GM23338 (cell line): ENCODE measurements around the gene CRTC1. TPM values are rescaled to one million over a fixed set of nuclear protein-coding genes. Genes with fewer than 3 reads are reported as not detected.
A peak's percentile ranks its signal among the peaks of the same experiment; 100 is the strongest.

Experiments used
- ATAC-seq: fragments of 200-7000 bp; cut with Tn5 transposase; 3 replicates; pipeline ENCODE4 v1.9.1; 2020
- DNase-seq: peaks from one replicate; pipeline ENCODE4 v3.0.0-alpha.2; 2015; ENCODE audit warnings: low spot score
- H2AFZ ChIP-seq: fragments of 200-600 bp; sonication (generic); 2 replicates; pipeline ENCODE4 v1.8.0; 2016; ENCODE audit warnings: antibody characterized with exemption, mild to moderate bottlenecking, moderate library complexity
- H3F3A ChIP-seq: fragments of 200-600 bp; sonication (generic); replicated peaks from 2 replicates; pipeline ENCODE4 v1.8.0; 2017; ENCODE audit warnings: antibody characterized with exemption, mixed run types, low read depth
- H3K27ac ChIP-seq: fragments of 200-600 bp; sonication (generic); 2 replicates; pipeline ENCODE4 v1.6.1; 2016; ENCODE audit warnings: low read depth
- H3K27me3 ChIP-seq: fragments of 200-600 bp; sonication (generic); 2 replicates; pipeline ENCODE4 v1.8.0; 2016; ENCODE audit warnings: mild to moderate bottlenecking, mixed run types, moderate library complexity; ENCODE audit not compliant: insufficient read depth
- H3K36me3 ChIP-seq: fragments of 200-600 bp; sonication (generic); 2 replicates; pipeline ENCODE4 v1.8.0; 2016; ENCODE audit warnings: mild to moderate bottlenecking; ENCODE audit not compliant: insufficient read depth
- H3K4me1 ChIP-seq: fragments of 200-600 bp; sonication (generic); 2 replicates; pipeline ENCODE4 v1.8.0; 2016; ENCODE audit warnings: mild to moderate bottlenecking, moderate library complexity; ENCODE audit not compliant: insufficient read depth
- H3K4me2 ChIP-seq: fragments of 200-600 bp; sonication (generic); 2 replicates; pipeline ENCODE4 v1.7.1; 2017; ENCODE audit warnings: mixed run types
- H3K4me3 ChIP-seq: fragments of 200-600 bp; sonication (generic); 2 replicates; pipeline ENCODE4 v1.6.1; 2016; ENCODE audit warnings: mixed run types
- H3K79me2 ChIP-seq: fragments of 200-600 bp; sonication (generic); replicated peaks from 2 replicates; pipeline ENCODE4 v1.8.0; 2017; ENCODE audit warnings: mild to moderate bottlenecking; ENCODE audit not compliant: insufficient read depth
- H3K9me2 ChIP-seq: fragments of 200-600 bp; sonication (generic); 2 replicates; pipeline ENCODE4 v1.8.0; 2017; ENCODE audit not compliant: insufficient read depth
- H4K20me1 ChIP-seq: fragments of 200-600 bp; sonication (generic); replicated peaks from 2 replicates; pipeline ENCODE4 v1.8.0; 2017; ENCODE audit warnings: mild to moderate bottlenecking; ENCODE audit not compliant: insufficient read depth
- H3K27ac Mint-ChIP-seq: 2 replicates; pipeline ENCODE4 v1.8.0; 2020; ENCODE audit warnings: inconsistent platforms, mild to moderate bottlenecking, moderate library complexity, mixed read lengths
- H3K27me3 Mint-ChIP-seq: 3 replicates; pipeline ENCODE4 v1.8.0; 2022; ENCODE audit warnings: low read depth, mild to moderate bottlenecking, moderate library complexity, mixed read lengths, inconsistent platforms; ENCODE audit not compliant: insufficient read depth, poor library complexity
- H3K36me3 Mint-ChIP-seq: 3 replicates; pipeline ENCODE4 v1.8.0; 2021; ENCODE audit warnings: low read depth, mild to moderate bottlenecking, inconsistent platforms, moderate library complexity, mixed read lengths
- H3K4me1 Mint-ChIP-seq: 3 replicates; pipeline ENCODE4 v1.8.0; 2020; ENCODE audit warnings: mild to moderate bottlenecking, inconsistent platforms, mixed read lengths
- H3K4me3 Mint-ChIP-seq: 3 replicates; pipeline ENCODE4 v1.8.0; 2021; ENCODE audit warnings: moderate library complexity, mild to moderate bottlenecking, inconsistent platforms, mixed read lengths
- H3K9me3 Mint-ChIP-seq: 3 replicates; pipeline ENCODE4 v1.8.0; 2020; ENCODE audit warnings: moderate library complexity, mild to moderate bottlenecking, inconsistent platforms, mixed read lengths
- CREB1 ChIP-seq: fragments of 250-450 bp; sonication (Bioruptor Pico); IDR thresholded peaks from 2 replicates; pipeline ENCODE4 v1.5.0; 2020; ENCODE audit warnings: low read depth, mild to moderate bottlenecking, moderate library complexity
- NANOG ChIP-seq: IDR thresholded peaks from 2 replicates; pipeline ENCODE4 v1.6.1; 2016; ENCODE audit warnings: antibody characterized with exemption, borderline replicate concordance
- ZNF331 ChIP-seq: fragments of 250-450 bp; sonication (Bioruptor Pico); IDR thresholded peaks from 2 replicates; pipeline ENCODE4 v1.5.0; 2020; ENCODE audit warnings: low read depth, mild to moderate bottlenecking, moderate library complexity
- polyA plus RNA-seq: library from polyadenylated mRNA; unstranded; fragments of >200 nt; fragmentation: Nextera tagmentation; extraction: Ambion mirVana; gene quantifications from 2 replicates; pipeline ENCODE4 v1.2.1, GENCODE V29; 2016
- total RNA-seq: library from RNA; depleted of rRNA; stranded (reverse); fragments of >200 nt; shearing (Covaris generic); gene quantifications from 2 replicates; pipeline ENCODE4 v1.2.3, GENCODE V29; 2014
- TF ChIP-seq, protein P1 (sequence below), 2 experiments: fragments of 200-600 bp in 1 of 2; sonication (generic) in 1 of 2; conservative IDR thresholded peaks; 2 replicates each; pipeline versions ENCODE4 v1.5.1 to v1.6.1; 2016 to 2017; ENCODE audit warnings: antibody characterized with exemption in 2 of 2, low read depth in 2 of 2, mild to moderate bottlenecking in 2 of 2, moderate library complexity in 1 of 2
- TF ChIP-seq, protein P2 (sequence below): IDR thresholded peaks from one replicate; pipeline ENCODE4 v1.6.1; 2018; ENCODE audit warnings: antibody characterized with exemption; ENCODE audit not compliant: unreplicated experiment
- TF ChIP-seq, protein P3 (sequence below): fragments of 250-450 bp; sonication (Bioruptor Pico); IDR thresholded peaks from 2 replicates; pipeline ENCODE4 v1.5.0; 2020; ENCODE audit warnings: mild to moderate bottlenecking, moderate library complexity

Gene CRTC1
- total and polyA plus RNA-seq, 2 experiments from 2014 or later = 5.4 to 8.4 TPM

DNA sequence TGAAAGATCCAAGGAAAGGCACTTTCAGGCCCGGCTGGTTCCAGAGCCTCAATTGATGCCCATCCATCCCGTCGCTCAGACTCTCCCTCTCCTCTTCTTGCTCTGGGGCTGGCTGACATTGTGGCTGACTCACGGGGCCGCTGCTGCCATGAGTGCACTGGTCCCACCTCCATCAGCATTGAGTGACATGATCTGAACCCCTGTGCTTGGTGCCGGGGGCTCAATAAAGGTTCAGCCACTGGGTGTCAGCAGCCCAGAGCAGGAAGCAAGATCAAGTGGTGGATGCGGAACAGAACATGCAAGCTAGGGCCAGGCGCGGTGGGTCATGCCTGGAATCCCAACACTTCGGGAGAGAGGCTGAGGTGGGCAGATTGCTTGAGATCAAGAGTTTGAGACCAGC, 68.1 kb downstream of the CRTC1 start:
- Histone ChIP-seq H3K4me3 (no peak overlapping the region), H3K4me1 (no peaks in the 10 kb centered on the region; the same call in 1 of the 2 replicates), H4K20me1 (peaks cover 5% of the 10 kb centered on the region), H3K27me3 (no peaks in the 10 kb centered on the region), H3K9me2 (no peaks in the 10 kb centered on the region), H2AFZ (no peak overlapping the region), H3K27ac (no peak overlapping the region), H3K4me2 (no peak overlapping the region), H3K36me3 (no peaks in the 10 kb centered on the region), H3F3A (no peaks in the 10 kb centered on the region), H3K79me2 (no peaks in the 10 kb centered on the region)
- no peak for DNase-seq
- Mint-ChIP-seq H3K4me3 (no peak overlapping the region; the same call in 2 of the 3 replicates), H3K27me3 (peaks cover 6% of the 10 kb centered on the region), H3K36me3 (peaks cover 18% of the 10 kb centered on the region), H3K9me3 (no peaks in the 10 kb centered on the region; the same call in 2 of the 3 replicates), H3K27ac (peak overlapping the region; percentile 80; the same call in 1 of the 2 replicates), H3K4me1 (peaks cover 9% of the 10 kb centered on the region)
- TF ChIP-seq, protein P1, sequence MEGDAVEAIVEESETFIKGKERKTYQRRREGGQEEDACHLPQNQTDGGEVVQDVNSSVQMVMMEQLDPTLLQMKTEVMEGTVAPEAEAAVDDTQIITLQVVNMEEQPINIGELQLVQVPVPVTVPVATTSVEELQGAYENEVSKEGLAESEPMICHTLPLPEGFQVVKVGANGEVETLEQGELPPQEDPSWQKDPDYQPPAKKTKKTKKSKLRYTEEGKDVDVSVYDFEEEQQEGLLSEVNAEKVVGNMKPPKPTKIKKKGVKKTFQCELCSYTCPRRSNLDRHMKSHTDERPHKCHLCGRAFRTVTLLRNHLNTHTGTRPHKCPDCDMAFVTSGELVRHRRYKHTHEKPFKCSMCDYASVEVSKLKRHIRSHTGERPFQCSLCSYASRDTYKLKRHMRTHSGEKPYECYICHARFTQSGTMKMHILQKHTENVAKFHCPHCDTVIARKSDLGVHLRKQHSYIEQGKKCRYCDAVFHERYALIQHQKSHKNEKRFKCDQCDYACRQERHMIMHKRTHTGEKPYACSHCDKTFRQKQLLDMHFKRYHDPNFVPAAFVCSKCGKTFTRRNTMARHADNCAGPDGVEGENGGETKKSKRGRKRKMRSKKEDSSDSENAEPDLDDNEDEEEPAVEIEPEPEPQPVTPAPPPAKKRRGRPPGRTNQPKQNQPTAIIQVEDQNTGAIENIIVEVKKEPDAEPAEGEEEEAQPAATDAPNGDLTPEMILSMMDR (conservative IDR thresholded peaks at IDR 0.05; ENCODE audit: low read depth in 2 of 2) = peak in 1 of 2 experiments; percentile 11; a peak in 1 of 4 replicates
- TF ChIP-seq CREB1 (CRISPR knock-in tag) = no peak
- TF ChIP-seq ZNF331 (CRISPR knock-in tag) = no peak
- no peak for TF ChIP-seq NANOG
- TF ChIP-seq, protein P2, sequence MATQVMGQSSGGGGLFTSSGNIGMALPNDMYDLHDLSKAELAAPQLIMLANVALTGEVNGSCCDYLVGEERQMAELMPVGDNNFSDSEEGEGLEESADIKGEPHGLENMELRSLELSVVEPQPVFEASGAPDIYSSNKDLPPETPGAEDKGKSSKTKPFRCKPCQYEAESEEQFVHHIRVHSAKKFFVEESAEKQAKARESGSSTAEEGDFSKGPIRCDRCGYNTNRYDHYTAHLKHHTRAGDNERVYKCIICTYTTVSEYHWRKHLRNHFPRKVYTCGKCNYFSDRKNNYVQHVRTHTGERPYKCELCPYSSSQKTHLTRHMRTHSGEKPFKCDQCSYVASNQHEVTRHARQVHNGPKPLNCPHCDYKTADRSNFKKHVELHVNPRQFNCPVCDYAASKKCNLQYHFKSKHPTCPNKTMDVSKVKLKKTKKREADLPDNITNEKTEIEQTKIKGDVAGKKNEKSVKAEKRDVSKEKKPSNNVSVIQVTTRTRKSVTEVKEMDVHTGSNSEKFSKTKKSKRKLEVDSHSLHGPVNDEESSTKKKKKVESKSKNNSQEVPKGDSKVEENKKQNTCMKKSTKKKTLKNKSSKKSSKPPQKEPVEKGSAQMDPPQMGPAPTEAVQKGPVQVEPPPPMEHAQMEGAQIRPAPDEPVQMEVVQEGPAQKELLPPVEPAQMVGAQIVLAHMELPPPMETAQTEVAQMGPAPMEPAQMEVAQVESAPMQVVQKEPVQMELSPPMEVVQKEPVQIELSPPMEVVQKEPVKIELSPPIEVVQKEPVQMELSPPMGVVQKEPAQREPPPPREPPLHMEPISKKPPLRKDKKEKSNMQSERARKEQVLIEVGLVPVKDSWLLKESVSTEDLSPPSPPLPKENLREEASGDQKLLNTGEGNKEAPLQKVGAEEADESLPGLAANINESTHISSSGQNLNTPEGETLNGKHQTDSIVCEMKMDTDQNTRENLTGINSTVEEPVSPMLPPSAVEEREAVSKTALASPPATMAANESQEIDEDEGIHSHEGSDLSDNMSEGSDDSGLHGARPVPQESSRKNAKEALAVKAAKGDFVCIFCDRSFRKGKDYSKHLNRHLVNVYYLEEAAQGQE = no peak
- ATAC-seq = peak; percentile 32; the same call in 2 of the 3 replicates

DNA sequence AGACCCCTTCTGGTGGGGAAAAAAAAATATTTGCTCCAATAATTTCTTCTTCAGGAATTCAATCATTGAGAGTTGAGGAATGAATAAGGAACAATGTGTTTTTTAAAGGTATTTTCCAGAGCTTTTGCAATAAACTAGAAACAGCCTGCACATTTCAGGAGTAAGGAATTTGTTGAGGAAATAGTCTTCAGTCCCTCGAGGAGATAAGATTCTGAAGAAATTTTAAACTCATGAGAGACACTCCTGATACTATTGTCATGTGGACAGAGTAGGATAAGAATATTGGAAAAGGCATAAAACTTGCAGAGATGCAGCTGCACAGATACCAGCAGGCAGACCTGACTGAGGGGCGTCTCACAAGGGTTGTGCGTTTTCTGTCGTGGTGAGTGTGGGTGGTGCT, 71.0 kb downstream of the CRTC1 start:
- Histone ChIP-seq H3K9me2 (no peaks in the 10 kb centered on the region), H2AFZ (no peak overlapping the region), H3K27me3 (no peaks in the 10 kb centered on the region), H3K4me2 (no peak overlapping the region), H3K79me2 (no peaks in the 10 kb centered on the region), H3K4me3 (no peak overlapping the region), H4K20me1 (peaks cover 5% of the 10 kb centered on the region), H3F3A (no peaks in the 10 kb centered on the region), H3K36me3 (no peaks in the 10 kb centered on the region), H3K27ac (no peak overlapping the region), H3K4me1 (no peaks in the 10 kb centered on the region)
- H3K4me3 Mint-ChIP-seq = no peak overlapping the region
- DNase-seq (no peak), ATAC-seq (no peak)
- H3K4me1 Mint-ChIP-seq = peaks cover 8% of the 10 kb centered on the region
- H3K36me3 Mint-ChIP-seq = peaks cover 18% of the 10 kb centered on the region
- peaks cover 12% of the 10 kb centered on the region for H3K27me3 Mint-ChIP-seq
- H3K27ac Mint-ChIP-seq = no peak overlapping the region
- H3K9me3 Mint-ChIP-seq = no peaks in the 10 kb centered on the region
- no peak for TF ChIP-seq NANOG
- TF ChIP-seq, protein P3, sequence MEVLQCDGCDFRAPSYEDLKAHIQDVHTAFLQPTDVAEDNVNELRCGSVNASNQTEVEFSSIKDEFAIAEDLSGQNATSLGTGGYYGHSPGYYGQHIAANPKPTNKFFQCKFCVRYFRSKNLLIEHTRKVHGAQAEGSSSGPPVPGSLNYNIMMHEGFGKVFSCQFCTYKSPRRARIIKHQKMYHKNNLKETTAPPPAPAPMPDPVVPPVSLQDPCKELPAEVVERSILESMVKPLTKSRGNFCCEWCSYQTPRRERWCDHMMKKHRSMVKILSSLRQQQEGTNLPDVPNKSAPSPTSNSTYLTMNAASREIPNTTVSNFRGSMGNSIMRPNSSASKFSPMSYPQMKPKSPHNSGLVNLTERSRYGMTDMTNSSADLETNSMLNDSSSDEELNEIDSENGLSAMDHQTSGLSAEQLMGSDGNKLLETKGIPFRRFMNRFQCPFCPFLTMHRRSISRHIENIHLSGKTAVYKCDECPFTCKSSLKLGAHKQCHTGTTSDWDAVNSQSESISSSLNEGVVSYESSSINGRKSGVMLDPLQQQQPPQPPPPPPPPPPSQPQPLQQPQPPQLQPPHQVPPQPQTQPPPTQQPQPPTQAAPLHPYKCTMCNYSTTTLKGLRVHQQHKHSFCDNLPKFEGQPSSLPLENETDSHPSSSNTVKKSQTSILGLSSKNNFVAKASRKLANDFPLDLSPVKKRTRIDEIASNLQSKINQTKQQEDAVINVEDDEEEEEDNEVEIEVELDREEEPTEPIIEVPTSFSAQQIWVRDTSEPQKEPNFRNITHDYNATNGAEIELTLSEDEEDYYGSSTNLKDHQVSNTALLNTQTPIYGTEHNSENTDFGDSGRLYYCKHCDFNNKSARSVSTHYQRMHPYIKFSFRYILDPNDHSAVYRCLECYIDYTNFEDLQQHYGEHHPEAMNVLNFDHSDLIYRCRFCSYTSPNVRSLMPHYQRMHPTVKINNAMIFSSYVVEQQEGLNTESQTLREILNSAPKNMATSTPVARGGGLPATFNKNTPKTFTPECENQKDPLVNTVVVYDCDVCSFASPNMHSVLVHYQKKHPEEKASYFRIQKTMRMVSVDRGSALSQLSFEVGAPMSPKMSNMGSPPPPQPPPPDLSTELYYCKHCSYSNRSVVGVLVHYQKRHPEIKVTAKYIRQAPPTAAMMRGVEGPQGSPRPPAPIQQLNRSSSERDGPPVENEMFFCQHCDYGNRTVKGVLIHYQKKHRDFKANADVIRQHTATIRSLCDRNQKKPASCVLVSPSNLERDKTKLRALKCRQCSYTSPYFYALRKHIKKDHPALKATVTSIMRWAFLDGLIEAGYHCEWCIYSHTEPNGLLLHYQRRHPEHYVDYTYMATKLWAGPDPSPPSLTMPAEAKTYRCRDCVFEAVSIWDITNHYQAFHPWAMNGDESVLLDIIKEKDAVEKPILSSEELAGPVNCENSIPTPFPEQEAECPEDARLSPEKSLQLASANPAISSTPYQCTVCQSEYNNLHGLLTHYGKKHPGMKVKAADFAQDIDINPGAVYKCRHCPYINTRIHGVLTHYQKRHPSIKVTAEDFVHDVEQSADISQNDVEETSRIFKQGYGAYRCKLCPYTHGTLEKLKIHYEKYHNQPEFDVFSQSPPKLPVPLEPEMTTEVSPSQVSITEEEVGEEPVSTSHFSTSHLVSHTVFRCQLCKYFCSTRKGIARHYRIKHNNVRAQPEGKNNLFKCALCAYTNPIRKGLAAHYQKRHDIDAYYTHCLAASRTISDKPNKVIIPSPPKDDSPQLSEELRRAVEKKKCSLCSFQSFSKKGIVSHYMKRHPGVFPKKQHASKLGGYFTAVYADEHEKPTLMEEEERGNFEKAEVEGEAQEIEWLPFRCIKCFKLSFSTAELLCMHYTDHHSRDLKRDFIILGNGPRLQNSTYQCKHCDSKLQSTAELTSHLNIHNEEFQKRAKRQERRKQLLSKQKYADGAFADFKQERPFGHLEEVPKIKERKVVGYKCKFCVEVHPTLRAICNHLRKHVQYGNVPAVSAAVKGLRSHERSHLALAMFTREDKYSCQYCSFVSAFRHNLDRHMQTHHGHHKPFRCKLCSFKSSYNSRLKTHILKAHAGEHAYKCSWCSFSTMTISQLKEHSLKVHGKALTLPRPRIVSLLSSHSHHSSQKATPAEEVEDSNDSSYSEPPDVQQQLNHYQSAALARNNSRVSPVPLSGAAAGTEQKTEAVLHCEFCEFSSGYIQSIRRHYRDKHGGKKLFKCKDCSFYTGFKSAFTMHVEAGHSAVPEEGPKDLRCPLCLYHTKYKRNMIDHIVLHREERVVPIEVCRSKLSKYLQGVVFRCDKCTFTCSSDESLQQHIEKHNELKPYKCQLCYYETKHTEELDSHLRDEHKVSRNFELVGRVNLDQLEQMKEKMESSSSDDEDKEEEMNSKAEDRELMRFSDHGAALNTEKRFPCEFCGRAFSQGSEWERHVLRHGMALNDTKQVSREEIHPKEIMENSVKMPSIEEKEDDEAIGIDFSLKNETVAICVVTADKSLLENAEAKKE (CRISPR knock-in tag) = no peak
